HG02610 (cell line): ENCODE data around the gene B3GAT1.

Experiments
- ATAC-seq: cut with Tn5 transposase; IDR thresholded peaks from one replicate; pipeline ENCODE4 v1.9.1; 2021; ENCODE audit warnings: mild to moderate bottlenecking, moderate library complexity; ENCODE audit not compliant: unreplicated experiment

B3GAT1 gene

DNA sequence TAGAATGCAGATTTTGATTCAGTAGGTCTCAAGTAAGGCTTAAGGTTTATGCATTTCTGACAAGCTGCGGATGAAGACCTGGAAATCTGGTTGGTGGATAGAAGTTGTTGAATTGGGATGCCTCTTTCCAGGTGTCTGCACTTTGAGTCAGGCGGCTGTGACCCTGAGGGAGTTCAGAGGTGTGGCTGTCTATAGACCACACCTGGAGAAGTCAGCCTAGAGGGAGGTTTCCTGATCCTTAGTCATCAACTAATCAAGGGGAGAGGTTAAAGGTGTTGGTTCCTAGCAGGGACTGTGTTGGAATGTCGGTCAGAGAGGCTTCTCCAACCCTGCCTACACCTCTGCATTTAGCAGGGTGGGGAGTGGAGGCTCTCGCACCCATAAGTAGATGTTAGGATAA is 72.3 kb downstream of the B3GAT1 start:
- no peak for ATAC-seq

GRCh38 chr11:134338654-134339053 is 73.4 kb downstream of the B3GAT1 start:
- no peak for ATAC-seq

DNA sequence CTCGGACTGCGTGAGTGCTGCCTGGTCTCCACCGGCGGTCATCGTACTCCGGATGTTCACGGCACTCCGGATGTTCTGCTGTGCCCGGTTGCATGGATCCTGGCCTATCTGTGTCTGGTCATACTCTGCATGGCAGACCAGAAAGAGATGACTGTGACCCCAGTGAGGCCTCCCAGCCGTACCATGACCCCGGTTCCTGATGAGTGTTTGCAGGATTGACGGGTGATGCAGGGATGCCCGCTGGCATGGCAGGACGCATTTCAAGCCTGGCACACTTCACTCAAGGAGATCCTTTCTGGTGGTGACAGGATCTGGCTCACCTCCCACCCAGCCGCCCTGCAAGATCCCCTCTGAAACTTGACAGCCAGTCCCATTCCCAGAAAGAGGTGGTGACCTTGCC is 74.0 kb downstream of the B3GAT1 start:
- ATAC-seq, result no peak

DNA sequence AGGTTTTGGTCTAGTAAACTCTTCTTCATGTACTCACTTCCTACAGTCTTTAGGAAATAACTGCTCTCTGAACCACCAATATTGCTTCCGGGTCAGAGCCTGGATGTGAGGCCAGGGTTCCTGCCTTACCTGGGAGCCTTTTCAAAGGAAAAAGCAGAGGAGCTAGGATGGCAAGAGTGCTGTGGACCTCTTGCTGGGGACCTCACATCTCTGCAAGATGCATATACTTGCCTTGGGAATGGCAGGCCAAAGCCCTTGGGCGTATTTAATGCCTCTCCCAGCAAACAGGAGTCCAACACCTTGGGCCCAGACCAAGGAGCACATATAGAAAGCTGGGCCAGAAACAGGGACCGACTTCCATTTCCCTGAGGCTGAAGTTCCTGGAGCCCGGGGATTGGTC is 75.0 kb downstream of the B3GAT1 start:
- no peak for ATAC-seq

GRCh38 chr11:134334796-134335571 is 77.1 kb downstream of the B3GAT1 start:
- ATAC-seq, result no peak

GRCh38 chr11:134333946-134334345 is 78.1 kb downstream of the B3GAT1 start:
- ATAC-seq, result no peak

GRCh38 chr11:134333312-134333711 is 78.7 kb downstream of the B3GAT1 start:
- ATAC-seq, result no peak

DNA sequence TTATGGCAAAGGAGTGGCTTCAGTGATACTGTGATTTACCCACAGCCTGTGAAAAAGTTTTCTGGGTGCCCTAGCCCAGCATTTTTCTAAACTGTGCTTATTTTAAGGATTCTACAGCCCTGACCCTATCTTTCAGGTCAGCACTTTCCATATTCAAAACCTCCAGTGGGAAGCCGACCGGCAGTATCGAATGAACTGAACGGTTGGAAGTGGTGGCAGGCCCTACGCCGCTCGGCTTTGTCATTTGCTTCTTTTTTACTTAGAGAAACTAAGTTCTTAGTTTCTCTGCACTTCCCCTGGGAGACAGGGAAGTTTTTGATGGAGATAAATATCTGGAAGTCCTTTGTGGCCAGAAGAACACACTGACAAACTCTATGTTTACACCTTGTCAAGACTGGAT is 79.3 kb downstream of the B3GAT1 start:
- ATAC-seq, result no peak

DNA sequence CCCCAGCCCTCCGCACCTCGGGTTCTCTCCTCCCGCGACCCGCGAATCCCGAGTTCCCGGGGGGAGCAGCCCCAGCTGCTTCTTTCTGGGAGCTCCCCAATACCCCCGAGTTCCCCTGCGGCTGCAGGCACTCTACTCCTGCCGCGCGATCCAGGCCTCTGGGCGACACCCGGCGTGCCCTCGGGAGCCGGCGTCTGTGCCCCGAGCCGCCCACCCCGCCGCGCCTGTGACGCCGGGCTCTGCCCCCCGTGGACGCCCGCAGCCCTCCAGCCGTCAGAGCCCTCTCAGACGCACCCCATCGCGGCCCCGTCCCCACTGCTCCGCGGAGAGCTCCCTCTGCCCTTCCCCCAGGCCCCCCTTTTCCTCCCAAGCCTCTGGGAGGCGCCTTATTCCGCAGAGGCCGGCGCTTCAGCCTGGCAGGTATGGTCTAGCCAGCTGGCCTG is 79.8 kb downstream of the B3GAT1 start:
- peak; percentile 11 for ATAC-seq

- peak; percentile 82 for ATAC-seq
Measured at GRCh38 chr11:134331354-134332188, 80.5 kb downstream of the B3GAT1 start, which contains the start of gene GLB1L2. GLB1L2 (plus strand) TSS chr11:134331988; CDS start chr11:134332062, 74 bp downstream.

DNA sequence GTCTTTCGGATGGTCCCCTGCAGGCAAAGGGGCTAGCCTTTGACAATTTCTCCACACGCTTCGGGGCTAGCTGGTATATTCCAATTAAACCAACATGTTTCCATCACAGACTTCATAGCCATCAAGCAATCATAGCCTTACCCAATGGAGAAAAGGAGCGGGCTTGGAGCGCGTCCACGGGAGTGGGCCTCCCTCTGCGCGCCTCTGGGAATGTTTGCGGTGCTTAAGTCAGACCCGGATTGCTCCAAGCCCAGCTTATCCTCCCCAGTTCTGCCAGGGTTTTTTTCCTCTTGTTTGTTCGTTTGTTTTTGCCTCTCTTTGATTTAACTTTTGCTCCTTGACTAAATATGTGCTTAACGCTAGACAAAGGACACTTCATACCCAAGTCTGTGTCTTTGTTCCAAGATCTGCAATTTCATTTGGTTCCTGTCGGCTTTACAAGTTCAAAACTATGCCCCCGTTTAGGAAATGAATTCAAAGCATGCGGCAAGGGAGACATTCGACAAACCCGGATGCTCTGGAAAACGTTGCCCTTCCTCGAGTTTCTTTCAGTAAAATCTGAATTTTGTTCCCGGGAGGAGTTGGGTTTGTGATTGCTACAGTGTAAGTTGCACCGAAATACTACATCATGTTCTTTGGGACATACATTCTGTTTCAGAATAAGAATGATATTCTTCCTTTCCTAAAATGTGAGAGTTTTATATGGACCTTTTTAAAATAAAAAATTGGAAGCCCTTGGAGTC is 81.3 kb downstream of the B3GAT1 start:
- no peak for ATAC-seq
